HG03064 (cell line): Measurements from ENCODE around the gene TMEM120B.
"Not testable (repeated sequence)": the region's sequence is repeated elsewhere in the genome, so short reads cannot be mapped to it uniquely, and the experiment has no call there.

Experiments
- ATAC-seq: cut with Tn5 transposase; IDR thresholded peaks from one replicate; pipeline ENCODE4 v1.9.1; 2021; ENCODE audit warnings: low read depth; ENCODE audit not compliant: unreplicated experiment

Gene TMEM120B

DNA sequence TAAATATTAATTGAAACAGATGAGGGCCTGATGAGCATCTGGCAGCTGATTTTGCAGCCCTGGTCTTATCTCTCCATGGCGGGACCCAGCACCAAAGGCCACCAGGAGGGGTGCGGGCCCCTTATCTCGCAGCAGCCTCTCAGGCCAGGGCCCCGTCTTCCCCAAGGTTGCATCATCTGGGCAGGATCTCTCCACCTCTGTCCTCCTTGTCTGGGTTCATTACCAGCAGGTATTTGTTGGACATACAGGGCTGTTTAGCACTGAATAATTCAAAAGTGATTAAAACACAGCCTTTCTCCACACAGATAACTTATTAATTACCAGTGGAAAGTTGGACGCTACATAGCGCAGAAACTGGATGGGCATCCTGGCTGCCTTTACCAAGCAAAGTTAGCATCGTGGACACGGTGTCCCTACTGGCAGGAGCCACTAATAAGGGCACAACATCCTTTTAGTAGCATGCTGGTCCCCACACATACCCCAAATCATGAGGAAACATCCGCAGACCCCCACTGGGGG, 25.8 kb downstream of the TMEM120B start:
- ATAC-seq: no peak

DNA sequence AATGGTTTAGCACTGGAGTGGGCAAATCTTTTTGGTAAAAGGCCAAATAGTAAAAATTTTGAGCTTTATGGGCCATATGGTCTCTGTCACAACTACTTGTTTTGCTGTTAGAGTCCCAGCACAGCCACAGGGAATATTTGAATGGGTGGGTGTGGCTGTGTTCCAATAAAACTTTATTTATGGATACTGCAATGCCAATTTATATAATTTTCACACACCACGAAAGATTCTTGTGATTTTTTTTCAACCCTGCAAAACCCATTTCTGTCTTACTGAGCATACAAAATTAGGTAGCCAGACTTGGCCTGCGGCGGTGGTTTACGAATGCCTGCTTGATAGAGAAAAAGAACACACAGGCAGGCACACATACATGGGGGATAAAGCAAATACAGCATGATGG, 28.3 kb downstream of the TMEM120B start:
- no peak for ATAC-seq

DNA sequence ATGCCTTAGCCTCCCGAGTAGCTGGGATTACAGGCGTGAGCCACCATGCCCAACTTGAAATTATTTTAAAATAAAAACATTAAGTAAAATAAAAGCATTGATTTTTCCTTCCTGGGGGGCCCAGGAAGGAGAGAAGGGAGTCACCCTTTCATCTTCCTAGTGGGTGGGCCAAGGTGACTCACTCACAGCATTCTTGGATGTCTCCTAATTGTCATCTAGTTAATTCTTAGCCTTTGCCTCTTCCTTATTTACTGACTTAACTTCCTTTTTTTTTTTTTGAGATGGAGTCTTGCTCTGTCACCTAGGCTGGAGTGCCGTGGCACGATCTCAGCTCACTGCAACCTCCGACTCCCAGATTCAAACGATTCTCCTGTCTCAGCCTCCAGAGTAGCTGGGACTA, 29.2 kb downstream of the TMEM120B start:
- ATAC-seq: no peak

DNA sequence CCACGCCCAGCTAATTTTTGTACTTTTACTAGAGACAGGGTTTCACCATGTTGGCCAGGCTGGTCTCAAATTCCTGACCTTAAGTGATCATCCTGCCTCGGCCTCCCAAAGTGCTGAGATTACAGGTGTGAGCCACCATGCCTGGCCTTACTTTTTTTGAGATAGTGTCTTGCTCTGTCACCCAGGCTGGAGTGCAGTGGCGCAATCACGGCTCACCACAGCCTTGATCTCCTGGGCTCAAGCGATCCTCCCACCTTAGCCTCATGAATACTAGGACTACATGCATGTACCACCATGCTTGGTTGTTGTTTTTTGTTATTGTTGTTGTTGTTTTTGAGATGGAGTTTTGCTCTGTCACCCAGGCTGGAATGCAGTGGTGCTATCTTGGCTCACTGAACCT, 33.0 kb downstream of the TMEM120B start:
- ATAC-seq: not testable (repeated sequence)

DNA sequence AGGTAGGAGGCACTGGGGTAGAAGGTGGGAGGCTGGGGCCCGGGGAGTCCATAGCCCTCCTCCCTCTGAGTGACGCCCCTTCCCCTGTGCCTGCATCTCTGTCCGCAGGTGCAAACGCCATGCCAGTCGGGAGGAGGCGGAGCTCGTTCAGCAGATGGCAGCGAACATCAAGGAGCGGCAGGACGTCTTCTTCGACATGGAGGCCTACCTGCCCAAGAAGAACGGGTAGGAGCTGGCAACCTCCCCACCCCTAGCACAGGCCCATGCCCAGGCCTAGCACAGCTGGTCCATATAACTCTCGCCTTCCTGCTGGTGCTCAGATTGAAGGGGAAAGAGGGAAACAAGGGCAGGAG, 35.6 kb downstream of the TMEM120B start:
- ATAC-seq: no peak

DNA sequence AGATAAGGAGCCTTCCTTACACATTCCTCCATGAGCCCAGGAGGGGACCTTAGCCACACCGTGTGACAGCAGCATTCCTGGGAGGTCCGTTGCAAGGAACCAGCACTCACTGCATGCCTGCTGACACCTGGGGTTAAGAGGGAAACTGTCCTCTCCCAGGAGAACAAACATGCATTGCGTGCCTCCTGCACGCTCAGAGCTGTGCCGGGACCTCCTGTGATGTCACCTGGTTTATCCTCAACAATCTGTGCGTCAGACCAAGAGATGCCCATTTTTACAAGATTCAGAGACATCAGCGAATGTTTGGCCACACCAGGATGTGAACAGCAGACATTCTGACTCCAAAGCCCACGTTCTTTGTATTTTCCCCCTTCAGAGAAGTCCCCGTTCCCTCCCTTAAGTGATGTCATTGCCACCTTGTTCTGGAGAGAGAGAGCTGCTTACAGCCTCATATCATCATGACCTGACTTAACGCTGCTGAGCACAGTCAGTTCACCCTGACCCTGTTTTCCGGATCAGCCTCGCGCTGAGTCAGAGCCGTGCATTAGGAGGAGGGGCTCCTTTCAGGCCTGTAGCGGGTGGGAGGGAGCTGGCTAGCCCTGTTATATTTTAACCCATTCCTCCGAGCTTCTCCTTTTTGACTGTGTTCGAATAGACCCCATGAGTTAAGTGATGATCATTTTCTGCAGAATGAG, 36.2 kb downstream of the TMEM120B start:
- ATAC-seq: no peak

DNA sequence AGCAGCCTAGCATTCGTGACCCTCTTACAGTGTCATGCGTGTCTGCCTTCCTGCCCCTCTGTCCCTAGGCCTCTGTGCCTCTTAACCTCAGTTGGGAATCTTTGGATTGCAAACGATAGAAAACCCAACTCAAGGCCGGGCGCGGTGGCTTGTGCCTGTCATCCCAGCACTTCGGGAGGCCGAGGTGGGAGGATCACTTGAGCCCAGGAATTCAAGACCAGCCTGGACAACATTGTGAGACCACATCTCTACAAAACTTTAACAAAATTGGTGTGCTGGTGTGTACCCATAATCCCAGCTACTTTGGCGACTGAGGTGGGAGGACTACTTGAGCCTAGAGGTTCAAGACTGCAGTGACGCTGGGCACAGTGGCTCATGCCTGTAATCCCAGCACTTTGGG, 36.7 kb downstream of the TMEM120B start:
- no peak for ATAC-seq

DNA sequence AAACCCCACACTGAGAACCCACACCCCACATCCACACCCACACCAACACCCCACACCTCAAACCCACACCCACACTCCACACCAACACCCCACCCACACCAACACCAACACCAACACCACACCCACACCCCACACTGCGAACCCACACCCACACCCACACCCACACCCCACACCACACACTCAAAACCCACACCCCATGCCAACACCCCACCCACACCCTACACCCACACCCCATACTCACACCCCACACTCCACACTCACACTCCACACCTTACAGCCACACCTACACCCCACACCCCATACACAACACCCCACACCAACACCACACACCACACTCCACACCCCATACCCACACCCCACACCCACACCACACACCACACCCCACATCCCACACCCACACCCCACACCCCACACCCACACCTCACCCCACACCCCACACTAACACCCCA, 38.0 kb downstream of the TMEM120B start:
- no peak for ATAC-seq

DNA sequence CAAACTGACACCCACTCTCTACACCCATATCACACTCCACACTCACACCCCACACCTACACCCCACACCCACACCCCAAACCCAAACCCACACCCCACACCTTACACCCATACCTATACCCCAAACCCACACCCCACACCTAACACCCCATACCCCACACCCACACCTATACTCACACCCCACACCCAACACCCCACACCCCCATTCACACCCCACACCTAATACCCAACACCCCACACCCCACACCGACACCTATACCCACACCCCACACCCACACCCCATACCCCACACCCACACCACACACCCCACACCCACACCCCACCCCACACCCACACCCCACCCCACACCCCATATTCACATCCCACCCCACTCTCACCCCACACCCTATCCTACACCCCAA, 38.5 kb downstream of the TMEM120B start:
- ATAC-seq: no peak

DNA sequence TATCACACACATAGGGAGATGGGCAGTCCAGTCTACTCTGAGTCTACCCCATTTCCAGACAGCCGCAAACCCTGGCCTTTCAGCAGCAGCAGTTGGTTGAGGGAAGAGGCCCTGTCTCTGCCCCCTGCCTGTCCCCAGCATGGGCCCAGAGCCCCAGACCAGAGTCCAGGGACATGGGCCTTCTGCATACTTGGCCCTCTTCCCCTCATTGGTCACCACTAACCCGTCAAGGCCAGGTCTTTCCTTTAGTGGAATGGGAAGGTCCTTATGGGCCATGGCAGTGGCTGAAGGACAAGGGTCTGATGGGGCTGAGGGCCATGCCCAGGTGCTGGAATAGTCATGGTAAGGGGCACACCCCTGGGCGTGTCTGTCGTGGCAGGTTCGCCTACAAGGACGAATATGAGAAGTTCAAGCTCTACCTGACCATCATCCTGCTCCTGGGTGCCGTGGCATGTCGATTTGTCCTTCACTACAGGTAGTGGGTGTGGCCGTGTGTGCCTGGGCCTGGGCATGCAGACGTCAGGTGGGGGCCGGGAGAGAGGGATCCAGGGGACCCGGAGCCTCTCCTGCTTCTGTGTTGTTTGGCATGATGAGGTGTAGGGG, 39.3 kb downstream of the TMEM120B start:
- ATAC-seq: no peak

DNA sequence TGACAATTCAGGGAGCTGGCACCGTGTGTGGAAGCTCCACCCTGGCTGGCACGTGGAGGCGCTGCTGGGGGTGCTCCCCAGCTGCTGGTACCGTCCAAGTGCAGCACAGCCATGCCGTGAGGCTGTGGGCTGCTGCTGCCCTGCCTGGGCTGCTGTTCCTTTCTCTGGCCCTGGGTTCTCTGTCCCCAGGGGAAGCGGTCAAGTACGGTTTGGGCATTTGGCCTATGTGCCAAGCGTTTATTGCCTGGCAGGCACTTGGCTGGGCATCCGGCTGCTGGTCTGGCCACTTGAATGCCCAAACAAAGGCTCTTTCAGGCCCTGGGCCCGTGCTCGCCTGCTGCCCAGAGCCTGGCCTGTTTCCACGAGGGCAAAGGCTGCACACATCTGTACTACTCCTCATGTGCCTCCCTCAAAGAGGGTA, 41.3 kb downstream of the TMEM120B start:
- no peak for ATAC-seq

DNA sequence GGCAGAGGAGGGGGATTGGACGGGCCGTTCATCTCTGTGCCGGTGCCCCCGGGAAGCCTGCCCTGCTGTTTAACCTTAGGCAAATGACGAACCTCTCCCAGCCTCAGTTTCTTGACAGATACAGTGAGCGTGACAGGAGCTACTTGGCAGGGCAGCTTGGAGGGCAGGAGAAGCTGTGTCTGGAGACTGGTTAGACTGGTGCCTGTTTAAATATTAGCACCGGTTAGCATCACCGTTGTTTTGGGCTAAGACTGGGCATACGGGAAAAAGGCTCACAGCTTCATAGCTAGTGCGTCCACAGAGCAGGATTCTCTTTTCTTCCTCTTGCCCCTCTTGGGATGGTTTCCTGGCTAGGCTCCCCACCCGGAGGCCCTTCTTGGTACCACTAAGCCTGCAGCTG, 42.3 kb downstream of the TMEM120B start:
- no peak for ATAC-seq

DNA sequence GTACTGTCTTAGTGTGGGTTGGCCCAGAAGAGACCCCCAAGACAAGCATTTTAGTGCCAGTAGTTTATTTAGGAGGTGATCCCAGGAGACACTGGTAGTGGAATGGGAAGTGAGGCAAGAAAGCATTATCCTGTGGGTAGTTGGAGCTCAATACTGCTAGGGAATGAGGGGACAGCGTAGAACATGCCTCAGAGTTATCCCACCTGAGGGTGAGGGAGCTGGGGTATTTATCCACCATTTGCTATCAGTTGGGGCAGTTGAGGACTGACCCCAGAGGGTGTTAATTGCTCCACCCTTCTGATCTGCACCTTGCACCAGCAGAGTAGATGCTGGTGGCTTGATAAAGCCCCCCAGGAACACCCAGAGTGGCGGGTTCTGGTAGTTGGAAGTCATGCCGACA, 43.0 kb downstream of the TMEM120B start:
- ATAC-seq: no peak

DNA sequence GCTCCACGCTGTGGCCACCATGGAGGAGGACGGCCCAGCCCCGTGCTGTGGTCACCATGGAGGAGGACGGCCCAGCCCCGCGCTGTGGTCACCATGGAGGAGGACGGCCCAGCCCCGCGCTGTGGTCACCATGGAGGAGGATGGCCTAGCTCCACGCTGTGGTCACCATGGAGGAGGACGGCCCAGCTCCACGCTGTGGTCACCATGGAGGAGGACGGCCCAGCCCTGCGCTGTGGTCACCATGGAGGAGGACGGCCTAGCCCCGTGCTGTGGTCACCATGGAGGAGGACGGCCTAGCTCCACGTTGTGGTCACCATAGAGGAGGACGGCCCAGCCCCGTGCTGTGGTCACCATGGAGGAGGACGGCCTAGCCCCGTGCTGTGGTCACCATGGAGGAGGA, 46.0 kb downstream of the TMEM120B start:
- ATAC-seq: not testable (repeated sequence)

DNA sequence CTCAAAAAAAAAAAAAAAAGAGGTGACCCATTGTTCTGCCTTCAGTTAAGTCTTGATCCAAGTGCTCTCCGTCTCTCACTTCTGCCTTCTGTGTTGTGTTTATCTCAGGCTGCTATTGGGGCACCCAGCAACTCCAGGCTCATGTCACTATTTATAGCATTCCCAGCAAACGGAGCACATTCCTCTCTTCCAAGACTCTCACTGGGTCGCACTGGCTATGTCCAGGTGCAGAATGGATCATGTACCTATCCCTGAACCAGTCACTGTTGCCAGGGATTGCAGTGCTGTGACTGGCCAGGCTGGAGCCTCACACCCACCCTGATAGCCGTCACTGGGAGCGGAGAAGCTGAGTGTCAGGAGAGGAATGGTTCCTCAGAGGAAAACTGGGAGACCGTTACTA, 49.7 kb downstream of the TMEM120B start:
- ATAC-seq: no peak

DNA sequence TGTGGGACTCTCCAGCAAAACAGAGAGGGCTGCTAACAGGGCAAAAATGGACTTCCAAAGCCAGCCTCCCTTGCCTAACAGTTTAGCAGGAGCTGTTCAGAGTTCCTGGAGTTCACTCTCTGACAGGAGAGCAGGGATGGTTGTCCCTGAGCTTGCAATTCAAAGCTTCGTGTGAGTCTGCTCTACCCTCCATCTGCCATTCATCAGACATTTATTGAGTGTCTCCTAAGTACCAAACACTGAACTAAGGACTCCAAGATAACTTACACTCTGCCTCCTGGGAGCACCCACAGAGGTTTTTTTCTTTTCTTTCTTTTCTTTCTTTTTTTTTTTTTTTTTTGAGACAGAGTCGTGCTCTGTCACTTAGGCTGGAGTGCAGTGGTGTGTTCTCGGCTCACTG, 52.3 kb downstream of the TMEM120B start:
- ATAC-seq: no peak

DNA sequence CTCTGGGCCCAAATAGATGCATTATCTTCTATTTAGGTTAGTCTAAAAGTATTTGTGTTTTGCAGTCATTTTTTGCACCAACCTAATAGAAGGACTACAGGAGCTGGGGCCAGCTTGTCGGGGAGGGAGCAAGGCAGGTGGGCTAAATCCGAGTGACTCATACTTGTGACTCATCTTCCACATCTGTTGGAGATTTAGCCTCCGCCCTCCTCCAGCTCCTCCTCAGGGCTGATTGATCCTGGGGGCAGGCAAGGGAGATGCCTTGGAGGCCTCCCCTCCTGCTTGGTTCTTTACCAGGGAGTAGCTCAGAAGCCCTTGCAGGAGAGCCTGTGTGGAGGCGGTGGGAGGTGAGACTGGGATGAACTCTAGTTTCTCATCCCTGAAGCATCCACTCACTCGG, 53.0 kb downstream of the TMEM120B start:
- no peak for ATAC-seq

DNA sequence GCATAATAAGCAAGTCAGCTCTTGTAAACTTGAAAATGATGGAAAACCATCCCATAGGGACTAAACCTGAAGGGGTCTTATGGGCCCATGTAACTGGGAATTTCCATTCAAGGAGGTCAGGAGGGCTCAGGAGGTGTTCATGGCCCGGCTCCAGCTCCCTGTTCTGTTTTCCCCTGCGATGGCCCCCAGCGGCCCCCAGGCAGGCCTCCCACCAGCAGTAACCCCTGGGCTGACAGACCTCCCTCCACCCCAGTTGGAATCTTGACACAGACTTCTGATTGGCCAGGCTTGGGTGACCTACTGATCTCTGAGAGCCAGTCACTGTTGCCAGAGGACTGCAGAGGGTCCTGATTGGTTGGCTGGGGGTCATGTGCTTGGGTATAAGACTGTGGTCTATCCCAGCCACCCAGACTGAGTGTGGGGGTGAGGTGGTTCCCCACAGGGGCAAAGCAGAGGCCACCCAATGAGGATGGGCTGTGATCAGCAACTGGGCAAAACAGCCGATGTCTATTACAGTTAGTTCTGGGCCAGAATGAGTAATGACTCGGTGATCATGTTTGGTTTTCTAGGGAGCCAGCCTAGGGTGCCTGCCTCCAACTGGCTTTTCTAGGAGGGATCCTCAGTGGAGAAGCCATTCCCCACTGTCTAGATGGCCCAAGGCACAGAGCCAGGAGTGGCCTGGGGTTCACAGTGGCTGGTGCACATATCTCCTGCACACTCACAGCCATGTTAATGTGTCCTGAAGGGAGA, 53.9 kb downstream of the TMEM120B start:
- ATAC-seq: no peak

DNA sequence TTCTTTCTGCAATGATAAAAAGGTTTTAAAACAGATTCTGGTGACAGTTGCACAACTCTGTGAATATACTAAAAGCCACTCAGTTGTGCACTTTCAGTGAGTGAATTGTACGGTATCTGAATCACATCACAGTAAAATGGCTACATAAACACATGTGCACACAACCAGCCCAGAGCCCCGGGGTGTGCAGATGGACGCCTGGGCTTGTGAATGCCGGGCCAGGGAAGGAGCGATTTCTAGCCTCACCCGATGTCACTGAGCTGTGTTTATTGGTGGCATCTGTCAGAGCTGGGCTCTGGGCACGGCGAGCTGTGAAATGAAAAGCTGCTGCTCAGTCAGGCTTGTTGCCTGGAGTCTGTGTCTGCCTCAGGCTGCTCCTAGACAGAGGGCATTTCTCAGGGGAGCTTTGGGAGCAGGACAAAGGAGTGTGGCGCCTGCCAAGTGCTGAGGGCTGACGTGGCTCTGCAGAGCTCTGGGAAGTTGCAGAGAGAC, 55.0 kb downstream of the TMEM120B start:
- ATAC-seq: no peak

DNA sequence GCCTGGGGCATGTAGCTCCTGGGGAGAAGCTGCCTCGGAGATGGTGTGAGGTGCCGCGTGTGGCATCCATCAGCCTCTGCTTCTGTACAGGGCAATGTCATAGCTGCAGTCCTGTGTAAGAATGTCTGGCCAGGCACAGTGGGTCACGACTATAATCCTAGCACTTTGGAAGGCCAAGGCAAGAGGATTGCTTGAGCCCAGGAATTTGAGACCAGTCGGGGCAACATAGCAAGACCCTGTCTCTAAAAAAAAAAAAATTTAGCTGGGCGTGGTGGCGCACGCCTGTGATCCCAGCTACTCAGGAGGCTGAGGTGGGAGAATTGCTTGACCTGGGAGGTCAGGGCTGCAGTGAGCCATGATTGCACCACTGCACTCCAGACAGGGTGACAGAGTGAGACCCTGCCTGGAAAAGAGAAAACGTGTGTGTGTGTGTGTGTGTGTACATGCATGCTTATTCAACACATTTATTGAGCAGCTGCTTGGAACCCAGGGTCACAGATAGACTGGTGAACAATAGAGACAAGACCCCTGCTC, 56.8 kb downstream of the TMEM120B start:
- ATAC-seq: no peak

DNA sequence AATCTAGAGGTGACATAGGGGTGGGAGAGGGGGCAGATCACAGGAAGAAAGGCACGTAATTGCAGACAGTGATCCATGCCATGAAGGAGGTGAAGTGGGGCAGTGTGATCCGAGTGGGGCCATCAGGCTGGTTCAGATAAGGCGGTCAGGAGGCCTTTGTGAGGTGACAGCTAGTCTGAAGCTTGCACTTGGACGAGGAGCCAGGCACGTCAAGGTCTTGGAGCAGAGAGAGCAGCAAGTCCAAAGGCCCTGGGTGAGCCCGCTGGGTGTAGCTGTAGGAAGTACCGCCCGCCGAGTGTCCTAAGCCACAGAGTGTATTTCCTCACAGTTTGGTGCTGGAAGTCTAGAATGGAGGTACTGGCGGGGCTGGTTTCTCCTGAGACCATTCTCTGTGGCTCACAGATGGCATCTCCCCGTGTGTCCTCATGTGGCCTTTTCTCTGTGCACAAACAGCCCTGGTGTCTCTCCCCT, 57.3 kb downstream of the TMEM120B start:
- ATAC-seq: no peak
